GM21447 (cell line): ENCODE results near the gene SBSN.

ENCODE experiments used
- ATAC-seq: cut with Tn5 transposase; IDR thresholded peaks from one replicate; pipeline ENCODE4 v1.9.1; 2021; ENCODE audit not compliant: unreplicated experiment

Gene SBSN

DNA sequence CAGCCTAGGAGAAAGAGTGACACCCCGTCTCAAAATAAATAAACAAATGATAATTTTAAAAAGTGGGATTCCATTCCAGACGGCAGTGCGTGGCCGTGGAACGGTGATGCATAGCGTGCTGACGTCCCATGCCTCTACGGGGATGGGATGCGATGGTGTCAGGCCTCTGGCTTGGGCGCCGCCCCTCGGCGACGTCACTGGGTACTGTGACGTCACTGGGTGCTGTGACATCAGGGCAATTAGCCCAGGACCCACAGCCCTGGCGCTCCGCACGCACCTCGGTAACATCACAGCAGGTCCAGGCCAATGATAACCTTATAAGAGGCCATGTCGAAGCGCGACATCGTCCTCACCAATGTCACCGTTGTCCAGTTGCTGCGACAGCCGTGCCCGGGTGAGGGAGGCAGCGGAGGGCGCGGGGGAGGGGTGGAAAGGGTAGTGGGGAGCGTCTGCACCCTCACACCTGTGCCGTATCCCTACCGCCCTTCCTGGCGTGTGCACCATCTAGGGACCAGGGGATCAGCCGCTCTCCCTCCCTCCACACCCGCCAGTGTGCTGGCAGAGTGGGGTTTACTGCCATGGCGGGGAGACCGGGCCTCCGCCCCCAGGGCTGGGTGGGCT lies 5.2 kb upstream of the SBSN start, which contains the start of gene GAPDHS:
Gene GAPDHS (plus strand): TSS at position 256 of the 621 bp plus-strand sequence. CDS start 72 bp downstream, at position 328.
- ATAC-seq: no peak

GRCh38 chr19:35531291-35531690 lies 3.2 kb upstream of the SBSN start:
- no peak for ATAC-seq

DNA sequence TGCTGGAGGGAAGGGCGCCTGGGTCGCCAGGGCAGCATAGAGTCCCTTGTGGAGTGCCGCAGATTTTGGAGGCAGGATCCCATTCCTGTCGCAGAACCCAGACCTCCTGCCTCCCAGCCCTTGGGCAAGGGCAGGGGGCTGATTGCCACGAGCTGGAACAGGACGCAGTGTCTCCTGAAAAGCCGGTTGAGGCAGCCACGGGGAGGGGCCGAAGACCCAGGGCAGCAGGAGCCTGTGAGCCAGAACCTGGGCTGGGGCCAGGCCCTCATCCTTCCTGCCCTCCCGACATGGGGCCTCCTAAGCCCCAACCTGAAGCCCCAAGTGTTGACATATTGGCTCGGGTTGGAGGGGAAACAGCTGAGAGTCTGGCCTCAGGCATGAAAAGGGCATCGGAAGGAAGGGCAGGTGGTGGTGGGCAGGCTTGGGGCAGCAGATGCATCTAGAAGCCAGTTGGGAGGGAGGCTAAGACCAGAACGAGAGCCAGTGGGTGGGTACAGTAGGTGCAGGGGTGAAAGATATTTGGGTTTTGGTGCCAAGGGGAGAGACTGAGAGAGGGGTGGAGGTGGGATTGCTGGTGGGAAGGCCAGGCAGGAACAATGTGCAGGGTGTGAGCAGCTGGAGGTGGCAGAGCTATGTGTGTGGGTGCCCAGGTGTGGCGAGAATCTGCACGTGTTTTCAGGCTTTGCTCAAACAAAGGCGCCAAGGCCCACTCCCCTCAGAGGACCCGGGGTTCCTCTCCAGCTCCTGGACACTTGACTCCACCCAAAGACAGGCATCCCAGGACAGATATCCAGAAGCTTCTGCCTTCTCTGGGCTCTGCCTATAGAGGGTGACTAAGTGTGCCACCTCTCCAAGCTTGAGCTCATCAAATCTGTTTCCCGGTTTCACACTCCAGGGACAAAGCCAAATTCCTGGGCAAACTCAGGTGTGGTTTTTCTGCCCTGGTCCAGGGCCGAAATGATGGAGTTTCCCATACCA lies 1.4 kb upstream of the SBSN start:
- no peak for ATAC-seq

DNA sequence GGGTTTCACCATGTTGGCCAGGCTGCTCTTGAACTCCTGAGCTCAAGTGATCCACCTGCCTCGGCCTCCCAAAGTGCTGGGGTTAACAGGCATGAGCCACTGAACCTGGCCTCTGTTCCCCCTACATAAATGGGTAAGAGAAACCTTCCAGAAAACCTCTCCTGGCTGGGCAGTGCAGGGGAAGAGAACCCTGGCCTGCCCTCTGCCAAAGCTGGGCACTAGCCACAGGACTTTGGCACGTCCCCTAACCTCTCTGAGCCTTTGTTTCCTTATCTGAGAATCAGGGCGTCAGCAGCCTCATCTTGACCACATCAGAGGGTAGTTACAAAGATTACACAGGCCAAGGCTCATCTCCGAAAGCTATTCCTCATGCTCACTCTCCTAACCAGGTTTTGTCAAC lies 2.2 kb downstream of the SBSN start:
- no peak for ATAC-seq

GRCh38 chr19:35524181-35524837 lies 3.8 kb downstream of the SBSN start:
- ATAC-seq: no peak

GRCh38 chr19:35522745-35523327 lies 5.3 kb downstream of the SBSN start:
- ATAC-seq: no peak

GRCh38 chr19:35521124-35521743 lies 6.9 kb downstream of the SBSN start:
- ATAC-seq: no peak

DNA sequence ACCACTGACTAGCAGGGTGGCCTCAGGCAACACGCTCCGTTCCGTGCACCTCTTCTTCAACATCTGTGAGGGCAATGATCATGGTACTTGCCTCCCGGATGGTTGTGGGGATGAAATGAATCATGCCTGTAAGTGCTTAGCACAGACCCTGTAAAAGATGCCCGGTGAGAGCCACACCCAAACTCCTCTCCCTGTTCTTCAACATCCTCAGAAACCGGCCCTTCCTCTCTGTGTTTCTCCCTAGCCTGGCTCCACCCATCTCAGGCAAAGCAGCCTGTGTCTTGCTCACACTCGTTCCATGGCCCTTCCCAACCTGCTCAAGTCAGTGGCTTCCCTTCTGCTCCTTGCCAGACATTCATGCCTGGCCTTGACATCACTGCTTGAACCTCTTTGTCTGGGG lies 8.8 kb downstream of the SBSN start:
- no peak for ATAC-seq

GRCh38 chr19:35518313-35518712 lies 9.8 kb downstream of the SBSN start:
- ATAC-seq: no peak

DNA sequence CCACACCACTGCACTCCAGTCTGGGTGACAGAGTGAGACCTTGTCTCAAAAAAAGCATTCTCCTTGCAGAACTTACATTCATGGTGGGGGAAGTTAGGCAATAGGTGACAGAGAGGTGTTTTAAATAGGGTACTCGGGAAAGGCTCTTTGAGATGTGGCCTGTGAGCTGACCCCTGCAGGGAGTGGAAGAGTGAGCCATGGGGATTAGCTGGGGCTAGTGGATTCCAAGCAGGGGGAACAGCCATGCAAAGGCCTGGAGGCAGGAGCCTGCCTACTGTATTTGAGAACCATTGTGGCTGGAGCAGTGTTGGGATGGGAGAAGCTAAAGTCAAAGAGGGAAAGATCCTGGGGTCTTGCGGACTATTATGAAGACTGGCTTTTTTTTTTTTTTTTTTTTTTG lies 10.8 kb downstream of the SBSN start:
- no peak for ATAC-seq

GRCh38 chr19:35516310-35516709 lies 11.8 kb downstream of the SBSN start:
- no peak for ATAC-seq

DNA sequence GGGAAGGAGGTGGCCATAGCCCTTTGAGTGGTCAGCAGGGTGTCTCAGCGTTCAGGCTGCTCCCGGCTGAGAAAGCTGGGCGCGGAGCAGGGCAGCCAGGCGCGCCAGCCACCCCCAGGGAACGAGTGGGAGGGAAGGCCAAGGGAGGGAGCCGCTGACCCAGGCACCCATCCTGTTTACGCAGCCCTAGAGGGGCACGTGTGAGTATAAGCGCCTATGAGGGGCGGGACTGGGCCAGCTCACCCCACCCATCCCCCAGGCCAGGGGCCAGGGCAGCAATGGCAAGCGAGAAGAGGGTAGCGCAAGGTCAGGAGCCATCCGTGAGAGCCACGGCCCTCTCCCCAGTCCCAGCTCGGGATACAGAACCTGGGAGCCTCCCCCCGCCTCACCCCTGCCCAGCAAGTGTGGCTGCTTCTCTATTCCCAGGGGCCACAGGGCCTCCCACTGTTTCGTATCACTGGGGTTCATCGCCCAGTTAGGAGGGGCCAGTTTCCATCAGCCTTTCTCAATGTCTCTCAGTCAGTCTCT lies 13.8 kb downstream of the SBSN start:
- ATAC-seq: no peak

GRCh38 chr19:35513628-35514281 lies 14.4 kb downstream of the SBSN start, which contains the start of gene DMKN:
Gene DMKN, minus strand, starts transcription at chr19:35513649. Its CDS starts 174 bp downstream, at chr19:35513475.
- ATAC-seq: no peak

GRCh38 chr19:35512831-35513627 lies 15.1 kb downstream of the SBSN start:
- ATAC-seq: no peak

DNA sequence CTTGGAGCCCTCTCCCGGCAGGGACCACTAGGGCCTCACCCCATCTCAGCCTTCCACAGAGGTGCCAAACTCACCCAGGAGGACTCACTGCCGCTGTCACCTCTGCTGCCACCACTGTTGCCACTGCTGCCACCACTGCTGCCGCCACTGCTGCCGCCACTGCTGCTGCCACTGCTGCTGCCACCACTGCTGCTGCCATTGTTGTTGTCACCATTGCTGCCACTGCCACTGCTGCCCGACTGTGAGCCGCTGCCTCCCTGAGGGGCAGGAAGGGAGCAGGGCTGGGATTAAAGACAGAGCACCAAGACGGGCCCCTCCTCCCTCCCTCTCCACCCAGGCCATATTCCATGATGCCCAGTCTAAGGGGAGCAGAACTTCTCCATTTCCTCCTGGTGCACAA lies 16.8 kb downstream of the SBSN start:
- ATAC-seq: no peak

DNA sequence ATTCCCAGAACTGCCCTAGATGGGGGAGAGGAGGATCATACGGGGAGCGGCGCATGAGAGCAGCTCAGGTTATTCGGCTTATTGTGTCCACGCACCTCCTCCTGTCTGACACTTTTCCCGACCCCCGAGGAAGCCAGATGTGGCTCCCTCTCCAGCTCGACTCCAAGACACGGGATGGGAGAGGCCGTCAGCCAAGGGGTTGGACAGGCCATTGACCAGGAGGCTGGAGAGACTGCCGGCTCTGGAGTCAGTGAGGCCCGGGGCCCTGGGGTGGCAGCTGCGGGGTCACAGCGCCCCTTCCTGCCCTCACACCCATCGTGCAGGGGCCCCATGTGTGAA lies 17.5 kb downstream of the SBSN start:
- ATAC-seq: no peak

DNA sequence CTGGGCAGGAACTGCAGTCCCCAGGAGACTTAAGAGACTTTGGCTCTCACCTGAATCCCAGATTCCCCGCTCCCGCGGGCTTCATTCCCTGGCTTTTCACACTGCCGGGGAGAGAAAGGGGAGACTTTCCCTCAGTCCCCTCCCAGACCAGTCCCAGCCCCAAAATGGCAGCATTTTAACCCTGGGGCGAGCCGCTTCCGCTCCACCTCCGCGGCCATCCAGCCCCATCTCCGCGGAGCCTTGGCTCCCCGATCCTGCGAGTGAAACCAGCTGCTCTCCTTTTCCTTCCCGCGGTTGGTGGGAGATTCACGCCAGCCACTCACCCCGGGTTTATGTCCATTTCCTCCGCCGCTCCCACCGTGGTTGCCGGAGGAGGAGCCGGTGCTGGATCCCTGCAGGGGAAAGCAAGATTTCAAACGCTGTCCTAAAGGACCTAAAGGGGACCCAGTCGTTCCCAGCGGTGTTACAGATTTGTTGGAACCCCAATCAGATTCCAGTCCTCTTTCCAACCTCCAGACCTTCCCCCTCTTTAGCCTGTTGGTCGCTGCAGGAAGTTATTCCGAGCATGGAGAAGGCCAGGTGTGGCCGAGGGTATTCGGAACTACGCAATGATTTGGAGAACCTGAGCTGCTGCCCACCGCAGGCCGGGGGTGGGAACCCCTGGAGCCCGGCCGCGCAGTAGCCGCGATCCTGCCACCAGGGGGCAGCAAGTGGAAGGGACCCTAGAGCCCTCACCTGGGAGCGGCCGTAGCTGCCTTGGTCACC lies 18.1 kb downstream of the SBSN start:
- ATAC-seq: no peak

DNA sequence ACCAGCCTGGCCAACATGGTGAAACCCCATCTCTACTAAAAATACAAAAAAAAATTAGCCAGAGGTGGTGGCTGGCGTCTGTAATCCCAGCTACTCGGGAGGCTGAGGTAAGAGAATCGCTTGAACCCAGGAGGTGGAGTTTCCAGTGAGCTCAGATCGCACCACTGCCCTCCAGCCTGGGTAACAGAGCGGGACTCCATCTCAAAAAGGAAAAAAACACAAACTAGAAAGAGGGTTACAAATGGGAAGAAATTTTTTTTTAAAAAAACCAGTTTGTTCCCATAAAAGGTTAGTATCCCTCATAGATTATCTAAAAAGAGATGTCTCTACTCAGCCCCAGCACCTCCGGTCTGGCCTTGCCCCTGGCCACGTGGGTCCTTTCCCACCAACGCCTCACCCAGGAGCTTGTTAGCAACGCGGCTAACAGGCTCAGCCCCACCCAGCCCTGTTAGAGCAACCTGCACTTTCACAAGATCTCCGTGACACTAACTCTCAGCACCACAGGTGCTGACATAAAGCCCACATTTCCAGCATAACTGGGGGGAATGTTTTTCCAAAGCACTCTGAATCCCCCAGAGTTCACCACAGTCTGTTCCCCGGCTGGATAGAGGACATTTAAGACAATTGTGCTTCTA lies 19.0 kb downstream of the SBSN start:
- ATAC-seq: no peak
